ENCODE data around the gene SLC39A13.

SLC39A13 gene

DNA sequence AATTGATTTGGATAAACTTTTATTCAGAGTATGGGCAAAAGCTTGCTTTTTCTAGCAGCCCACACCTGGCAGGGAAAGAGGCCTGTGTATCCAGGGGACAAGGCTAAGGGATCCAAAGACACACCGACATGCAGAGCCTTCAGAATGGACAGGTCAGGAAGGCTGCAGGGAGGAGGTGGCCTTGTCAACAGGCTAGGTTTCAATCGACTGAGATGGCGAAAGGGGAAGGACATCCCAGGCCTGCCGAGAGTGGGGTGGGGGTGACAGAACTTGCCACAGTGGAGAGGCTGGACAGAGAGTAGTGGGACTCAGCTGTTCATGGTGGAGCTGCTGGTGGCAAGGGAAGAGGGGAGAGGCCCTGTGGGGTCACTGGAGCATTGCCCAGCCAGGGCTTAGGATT is 5.3 kb upstream of the SLC39A13 start:
- no peak for DNase-seq (ENCODE audit: low read depth in 3 of 3)

DNA sequence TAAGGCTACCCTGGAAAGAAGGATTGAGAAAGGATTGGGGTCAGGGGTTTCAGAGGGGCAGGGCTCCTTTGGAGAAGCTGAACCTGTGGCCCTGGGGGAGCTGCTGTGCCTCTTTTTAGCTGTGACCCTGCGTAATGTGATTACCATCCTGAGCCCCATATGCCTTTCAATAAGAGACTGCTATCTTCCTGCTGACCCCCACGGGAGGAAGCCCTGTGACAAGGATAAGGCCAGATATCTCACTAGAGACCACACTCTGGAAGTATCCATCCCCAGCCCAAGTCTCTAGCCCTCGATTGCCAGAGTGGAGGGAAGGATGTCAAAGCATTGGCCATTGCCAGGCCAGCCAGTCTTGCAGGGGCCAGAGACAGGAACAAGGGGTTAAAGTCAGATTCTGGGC is 4.8 kb upstream of the SLC39A13 start:
- DNase-seq (ENCODE audit: low read depth in 3 of 3): no peak

DNA sequence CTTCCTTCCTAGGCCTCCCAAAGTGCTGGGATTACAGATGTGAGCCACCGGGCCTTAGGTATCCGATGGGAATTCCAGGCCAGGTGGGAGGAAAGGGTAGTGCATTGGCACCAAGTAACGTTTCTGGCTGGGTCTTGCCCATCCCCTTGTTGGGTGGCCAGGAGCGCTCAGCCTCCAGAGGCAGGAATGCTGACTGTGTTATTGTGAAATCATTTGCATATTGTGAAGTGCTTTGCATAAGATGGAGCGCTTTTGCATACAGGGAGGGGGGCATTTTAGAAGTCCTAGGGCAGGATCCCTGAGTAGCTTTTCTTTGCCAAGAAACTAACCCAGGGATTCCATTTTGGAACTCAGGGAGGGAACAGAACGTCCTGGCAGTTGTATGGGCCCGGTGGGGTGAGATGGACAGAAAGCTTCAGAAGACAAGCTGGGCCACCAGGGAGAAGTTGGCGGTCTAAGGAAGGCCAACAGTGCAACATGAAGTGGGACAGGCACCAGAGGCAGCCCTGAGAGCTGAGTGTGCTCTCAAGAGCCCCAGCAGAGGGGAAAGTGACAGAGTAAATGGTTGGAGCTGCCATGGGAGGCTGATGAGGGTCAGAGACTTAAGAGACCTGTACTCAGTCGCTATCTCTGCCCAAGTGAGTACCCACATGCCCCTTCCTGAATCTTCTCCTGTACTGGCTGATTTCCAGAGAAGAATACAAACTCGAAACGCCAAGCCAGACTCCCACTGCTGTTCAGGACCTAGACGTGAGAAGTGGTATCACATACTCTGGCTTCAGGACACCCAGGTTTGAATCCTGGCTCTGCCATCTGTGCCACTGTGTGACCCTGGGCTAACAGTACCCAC is 1.3 kb upstream of the SLC39A13 start:
- no peak for DNase-seq (ENCODE audit: low read depth in 3 of 3)

DNA sequence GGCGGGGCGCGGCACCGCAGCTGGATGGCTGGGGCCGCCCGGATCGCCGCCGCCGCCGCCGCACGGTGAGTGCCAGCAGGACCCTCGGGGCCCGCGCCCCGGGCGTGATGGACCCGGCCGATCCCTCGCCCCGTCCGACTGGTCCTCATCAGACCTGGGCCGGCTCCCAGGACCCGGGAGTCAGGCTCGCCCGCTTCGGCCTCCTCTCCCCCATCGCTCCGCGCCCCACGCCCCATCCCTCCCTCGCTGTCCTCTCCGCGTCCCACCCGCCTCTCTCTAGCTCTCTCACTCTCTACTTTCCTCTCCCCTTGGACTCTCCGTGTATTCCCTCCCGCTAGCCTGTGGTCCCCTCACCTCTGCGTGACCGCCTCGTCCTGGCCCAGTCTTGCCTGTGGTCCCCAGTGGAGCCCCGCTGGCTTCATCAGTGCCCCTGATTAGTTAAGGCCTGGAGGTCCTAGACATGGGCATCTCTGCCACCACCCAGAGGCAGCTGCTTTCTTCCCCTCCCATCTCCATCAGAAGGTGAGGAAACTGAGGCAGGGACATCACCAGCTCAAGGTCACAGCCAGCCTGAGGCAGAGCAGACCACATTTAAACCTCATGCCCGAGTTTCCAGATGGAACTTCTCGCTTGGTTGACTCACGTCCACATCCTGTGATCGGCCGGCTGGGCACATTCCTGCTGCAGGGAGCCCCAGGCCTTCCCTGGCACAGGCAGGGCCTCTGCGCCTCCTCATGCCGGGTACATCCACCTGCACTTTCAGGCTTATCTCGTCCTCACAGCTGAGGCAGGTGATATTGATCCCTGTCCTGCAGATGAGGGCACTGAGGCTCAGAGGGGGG is 429 bp downstream of the SLC39A13 start:
- DNase-seq (ENCODE audit: low read depth in 3 of 3): no peak

DNA sequence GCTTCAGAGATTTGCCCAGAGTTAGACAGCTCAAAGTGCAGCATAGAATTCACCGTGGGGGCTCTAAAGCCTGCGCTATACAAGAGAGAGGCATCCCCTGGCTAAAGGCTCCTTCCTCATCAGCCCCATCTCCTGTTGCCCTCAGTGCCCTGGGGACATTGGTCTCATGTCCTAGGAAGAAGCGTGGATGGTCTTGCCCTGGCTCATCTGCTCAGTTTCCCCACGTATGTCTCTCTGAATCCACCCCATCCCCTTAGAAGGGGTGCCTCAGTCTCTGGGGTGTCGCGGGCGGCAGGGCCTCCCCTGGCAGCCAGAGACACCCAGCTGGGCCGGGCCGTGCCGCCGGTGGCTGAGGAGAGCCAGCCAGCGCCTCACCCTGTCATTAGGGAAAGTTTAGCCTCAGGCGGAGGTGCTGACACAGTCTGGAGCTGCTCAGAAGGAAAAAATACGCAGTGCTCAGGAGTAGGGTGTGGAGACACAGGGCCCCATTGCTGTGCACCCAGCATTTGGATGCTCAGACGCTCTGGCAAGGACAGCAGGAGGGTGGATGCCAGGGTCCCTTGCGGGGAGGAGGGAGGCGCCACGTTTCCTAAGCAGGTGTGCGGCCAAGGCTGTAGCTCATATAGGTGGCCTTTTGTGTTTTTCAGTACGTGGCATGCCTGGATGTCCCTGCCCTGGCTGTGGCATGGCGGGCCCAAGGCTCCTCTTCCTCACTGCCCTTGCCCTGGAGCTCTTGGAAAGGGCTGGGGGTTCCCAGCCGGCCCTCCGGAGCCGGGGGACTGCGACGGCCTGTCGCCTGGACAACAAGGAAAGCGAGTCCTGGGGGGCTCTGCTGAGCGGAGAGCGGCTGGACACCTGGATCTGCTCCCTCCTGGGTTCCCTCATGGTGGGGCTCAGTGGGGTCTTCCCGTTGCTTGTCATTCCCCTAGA is 1.3 kb downstream of the SLC39A13 start:
- no peak for DNase-seq (ENCODE audit: low read depth in 3 of 3)

DNA sequence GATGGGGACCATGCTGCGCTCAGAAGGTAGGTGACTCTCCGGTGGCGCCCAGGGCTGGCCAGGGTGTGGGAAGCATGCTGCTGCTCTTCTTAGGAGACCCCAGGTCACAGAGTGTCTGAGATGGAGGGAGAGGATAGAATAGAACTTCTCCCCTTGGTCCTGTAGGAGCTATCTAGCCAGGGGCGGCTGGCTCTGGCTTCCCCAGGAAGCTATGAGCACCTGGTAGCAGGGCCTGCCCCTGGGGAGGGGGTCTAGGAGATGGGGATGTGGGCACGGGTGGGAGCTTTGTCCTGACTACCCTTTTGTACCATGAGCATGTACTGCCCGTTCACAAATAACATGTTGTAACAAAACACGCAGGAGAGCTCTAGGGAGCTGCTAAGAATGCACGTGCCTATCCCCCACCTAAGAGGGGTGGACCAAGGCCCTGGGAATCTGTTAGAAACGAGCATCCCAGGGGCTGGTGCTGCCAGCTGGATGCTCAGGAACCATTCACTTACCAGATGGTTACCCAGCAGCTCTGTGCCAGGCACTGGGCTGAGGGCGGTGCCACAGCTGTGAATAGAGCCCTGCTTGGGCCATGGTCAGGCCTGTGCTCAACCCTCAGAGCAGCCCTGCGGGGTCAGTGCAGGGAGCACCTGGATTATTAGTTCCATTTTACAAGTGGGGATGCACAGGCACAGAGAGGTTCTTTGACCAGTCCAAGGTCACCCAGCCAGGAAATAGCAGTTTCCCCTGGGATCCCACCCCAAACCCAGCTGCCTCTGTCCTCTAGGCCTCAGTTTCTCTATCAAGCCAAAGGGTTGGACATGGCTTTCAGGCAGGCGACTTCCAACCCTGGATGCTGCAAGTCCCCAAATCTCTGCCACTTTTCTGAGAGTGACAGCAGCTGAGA is 2.2 kb downstream of the SLC39A13 start:
- DNase-seq (ENCODE audit: low read depth in 3 of 3): no peak

DNA sequence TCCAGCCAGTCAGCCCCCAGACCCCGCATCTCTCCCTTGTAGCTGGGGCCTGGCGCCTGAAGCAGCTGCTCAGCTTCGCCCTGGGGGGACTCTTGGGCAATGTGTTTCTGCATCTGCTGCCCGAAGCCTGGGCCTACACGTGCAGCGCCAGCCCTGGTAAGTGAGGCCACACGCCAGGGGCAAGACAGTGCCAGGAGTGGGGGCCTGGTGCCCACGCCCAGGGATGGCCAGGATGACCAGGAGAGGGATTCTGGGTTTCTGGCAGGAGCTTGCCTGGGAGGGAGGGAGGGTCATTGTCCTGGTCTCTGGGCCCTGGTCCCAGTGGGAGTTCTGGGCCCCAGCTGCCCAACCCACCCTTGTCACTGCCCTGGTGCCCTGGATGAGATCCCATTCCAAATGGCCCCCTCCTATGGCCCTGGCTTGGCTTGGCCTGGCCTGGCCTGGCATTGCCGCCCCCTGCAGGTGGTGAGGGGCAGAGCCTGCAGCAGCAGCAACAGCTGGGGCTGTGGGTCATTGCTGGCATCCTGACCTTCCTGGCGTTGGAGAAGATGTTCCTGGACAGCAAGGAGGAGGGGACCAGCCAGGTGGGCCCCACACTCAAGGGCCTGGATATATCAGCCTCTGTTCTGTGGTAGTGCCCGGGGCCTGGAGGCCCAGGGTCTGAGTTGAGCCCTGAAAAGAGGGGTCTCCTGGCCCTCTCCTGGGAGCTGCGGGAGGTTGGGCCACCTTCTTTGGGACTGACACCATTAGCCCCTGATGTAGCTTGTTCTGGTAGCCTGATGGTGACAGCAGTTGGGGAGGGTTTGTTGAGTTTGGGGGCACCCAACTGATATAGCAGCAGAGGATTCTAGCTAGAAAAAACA is 3.7 kb downstream of the SLC39A13 start:
- DNase-seq (ENCODE audit: low read depth in 3 of 3): peak in 1 of 3 experiments; percentile 26

DNA sequence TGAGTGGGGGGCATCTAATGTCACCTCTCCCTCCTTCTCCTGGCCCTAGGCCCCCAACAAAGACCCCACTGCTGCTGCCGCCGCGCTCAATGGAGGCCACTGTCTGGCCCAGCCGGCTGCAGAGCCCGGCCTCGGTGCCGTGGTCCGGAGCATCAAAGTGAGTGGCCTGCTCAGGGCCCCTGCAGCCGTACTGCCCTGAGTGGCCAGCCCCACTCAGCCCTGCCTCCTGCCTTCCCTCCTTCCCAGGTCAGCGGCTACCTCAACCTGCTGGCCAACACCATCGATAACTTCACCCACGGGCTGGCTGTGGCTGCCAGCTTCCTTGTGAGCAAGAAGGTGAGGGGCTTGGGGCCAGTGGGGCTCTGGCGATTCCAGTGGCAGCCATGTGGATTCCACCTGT is 5.0 kb downstream of the SLC39A13 start:
- no peak for DNase-seq (ENCODE audit: low read depth in 3 of 3)

DNA sequence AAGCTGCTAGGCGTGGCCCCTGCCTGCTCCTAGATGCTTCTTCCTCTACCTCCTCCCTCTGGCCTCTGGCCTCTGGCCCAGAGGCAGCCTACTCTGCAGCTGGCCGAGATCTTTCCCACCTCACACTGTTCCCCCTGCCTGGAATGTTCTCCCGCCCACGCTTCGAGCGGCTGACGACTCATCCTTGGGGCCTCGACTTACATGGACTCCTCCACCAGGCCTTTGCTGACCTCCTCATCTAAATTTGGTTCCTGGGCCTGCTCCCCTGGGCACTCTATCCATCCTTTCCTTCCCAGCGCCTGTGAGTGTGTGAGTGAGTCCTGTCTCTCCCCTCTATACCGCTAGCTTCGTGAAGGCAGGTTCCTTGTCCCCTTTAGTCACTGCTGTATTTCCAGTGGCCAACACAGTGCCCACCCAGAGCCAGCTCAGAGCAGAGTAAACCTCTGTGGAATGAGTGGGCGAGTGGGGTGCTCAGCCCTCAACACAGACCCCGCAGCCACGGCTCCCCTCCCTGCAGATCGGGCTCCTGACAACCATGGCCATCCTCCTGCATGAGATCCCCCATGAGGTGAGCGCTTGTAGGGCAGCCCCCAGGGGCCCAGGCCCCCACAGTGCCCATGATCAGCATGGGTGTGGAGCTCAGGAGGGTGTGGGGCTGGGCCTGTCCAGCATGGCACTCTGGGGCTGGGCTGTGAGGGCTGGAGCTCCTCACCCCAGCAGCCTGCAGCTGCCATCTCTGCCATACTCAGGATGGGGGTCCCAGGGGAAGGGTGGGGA is 5.7 kb downstream of the SLC39A13 start:
- DNase-seq (ENCODE audit: low read depth in 3 of 3): no peak

DNA sequence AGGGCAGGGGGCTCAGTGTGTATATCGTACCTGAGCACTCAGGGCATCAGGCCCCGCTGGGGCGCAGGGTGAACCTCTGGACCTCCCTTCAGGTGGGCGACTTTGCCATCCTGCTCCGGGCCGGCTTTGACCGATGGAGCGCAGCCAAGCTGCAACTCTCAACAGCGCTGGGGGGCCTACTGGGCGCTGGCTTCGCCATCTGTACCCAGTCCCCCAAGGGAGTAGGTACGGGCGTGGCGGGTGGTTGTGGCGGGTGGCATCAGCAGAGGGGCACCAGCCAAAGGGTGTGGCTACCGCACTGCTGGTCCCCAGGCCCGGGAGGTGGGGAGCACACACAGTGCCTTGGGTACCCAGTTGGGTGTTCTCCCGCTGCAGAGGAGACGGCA is 6.3 kb downstream of the SLC39A13 start:
- DNase-seq (ENCODE audit: low read depth in 3 of 3): no peak

DNA sequence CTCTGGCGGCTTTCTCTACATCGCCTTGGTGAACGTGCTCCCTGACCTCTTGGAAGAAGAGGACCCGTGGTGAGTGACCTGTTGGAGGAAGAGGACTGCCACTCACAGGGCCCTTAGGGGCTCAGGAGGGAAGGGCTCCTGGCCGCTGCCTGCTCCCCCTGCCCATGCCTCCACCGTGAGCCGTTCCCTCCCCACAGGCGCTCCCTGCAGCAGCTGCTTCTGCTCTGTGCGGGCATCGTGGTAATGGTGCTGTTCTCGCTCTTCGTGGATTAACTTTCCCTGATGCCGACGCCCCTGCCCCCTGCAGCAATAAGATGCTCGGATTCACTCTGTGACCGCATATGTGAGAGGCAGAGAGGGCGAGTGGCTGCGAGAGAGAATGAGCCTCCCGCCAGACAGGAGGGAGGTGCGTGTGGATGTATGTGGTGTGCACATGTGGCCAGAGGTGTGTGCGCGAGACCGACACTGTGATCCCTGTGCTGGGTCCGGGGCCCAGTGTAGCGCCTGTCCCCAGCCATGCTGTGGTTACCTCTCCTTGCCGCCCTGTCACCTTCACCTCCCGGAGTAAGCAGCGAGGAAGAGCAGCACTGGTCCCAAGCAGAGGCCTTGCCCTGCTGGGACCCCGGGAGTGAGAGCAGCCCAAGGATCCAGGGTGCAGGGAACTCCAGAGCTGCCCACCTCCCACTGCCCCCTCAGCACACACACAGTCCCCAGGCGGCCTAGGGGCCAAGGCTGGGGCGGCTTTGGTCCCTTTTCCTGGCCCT is 6.9 kb downstream of the SLC39A13 start:
- DNase-seq (ENCODE audit: low read depth in 3 of 3): no peak

DNA sequence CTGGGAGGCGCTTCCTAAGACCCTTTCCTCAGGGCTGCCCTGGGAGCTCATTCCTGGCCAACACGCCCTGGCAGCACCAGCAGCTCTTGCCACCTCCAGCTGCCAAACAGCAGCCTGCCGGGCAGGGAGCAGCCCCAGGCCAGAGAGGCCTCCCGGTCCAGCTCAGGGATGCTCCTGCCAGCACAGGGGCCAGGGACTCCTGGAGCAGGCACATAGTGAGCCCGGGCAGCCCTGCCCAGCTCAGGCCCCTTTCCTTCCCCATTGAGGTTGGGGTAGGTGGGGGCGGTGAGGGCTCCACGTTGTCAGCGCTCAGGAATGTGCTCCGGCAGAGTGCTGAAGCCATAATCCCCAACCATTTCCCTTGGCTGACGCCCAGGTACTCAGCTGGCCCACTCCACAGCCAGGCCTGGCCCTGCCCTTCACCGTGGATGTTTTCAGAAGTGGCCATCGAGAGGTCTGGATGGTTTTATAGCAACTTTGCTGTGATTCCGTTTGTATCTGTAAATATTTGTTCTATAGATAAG is 7.6 kb downstream of the SLC39A13 start:
- no peak for DNase-seq (ENCODE audit: low read depth in 3 of 3)

DNA sequence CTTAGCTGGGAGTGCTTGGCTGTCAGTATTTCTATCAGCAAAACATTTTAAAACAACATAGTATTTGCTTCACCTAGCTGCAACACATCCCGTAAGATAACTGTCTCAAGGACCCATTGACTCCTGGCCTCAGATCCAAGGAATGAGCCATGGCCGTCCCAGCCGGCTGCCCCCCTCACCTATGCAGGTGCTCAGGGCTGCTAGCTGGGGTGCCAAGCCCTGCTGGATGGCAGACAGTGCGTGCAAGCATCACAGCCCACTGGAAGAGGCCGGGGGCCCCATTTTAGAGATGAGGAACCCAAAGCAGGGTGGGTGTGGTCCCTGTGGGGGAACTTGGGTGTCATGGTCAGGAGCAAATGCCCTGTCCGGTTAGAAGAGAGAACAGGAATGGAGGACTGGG is 9.3 kb downstream of the SLC39A13 start:
- no peak for DNase-seq (ENCODE audit: low read depth in 3 of 3)

DNA sequence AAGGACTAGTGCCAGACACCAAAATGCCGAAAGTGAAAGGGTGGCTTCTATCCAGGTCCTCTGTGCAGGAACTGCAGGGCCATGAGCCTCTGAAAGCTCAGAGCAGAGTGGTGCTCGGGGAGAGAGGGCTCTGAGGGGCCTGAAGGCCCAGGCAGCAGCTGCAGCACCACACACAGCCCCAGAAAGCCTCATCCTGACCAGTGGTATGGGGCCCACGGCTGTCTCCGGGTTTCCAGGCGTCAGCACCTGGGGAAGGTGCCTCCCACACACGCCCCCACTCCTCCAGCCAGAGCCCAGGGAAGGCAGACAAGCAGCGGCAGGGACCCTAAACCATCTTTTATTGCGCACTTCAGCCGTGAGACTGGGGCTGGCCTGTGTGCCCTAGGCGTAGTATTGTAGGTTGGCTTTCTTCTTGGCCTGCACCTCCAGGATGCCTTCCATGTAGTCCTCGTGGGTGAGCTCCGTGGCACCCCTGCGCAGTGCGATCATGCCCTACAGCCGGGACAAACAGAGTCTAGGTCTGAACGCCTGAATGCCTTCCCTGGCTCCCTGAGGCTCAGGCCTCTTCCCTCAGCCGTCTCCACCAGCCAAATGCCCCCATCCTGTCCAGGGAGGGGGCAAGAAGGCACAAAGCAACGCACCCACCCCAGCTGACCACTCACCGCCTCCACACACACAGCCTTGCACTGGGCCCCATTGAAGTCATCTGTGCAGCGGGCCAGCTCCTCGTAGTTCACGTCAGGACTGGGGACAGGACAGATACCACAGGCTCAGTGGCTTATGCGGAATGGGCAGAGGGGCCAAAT is 10.3 kb downstream of the SLC39A13 start:
- no peak for DNase-seq (ENCODE audit: low read depth in 3 of 3)

DNA sequence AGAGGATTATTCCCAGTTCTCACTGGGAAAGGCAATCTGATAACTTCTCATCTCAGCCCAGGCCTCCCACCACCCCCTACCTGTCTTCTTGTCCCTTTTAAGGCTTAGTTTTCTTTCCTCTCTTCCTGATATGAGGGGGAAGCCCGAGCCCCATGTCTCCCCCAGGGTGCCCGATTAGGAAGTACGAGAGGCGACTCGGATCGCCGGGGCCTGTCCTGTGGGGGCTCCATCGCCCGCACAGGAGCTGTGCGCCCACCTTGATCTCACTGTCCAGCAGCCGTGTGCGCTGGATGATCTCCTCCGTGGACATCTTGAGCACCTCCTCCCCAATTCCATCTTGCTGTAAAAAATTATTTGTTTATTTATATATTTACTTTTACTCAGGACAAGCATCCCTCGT is 17.2 kb downstream of the SLC39A13 start:
- DNase-seq (ENCODE audit: low read depth in 3 of 3): no peak

DNA sequence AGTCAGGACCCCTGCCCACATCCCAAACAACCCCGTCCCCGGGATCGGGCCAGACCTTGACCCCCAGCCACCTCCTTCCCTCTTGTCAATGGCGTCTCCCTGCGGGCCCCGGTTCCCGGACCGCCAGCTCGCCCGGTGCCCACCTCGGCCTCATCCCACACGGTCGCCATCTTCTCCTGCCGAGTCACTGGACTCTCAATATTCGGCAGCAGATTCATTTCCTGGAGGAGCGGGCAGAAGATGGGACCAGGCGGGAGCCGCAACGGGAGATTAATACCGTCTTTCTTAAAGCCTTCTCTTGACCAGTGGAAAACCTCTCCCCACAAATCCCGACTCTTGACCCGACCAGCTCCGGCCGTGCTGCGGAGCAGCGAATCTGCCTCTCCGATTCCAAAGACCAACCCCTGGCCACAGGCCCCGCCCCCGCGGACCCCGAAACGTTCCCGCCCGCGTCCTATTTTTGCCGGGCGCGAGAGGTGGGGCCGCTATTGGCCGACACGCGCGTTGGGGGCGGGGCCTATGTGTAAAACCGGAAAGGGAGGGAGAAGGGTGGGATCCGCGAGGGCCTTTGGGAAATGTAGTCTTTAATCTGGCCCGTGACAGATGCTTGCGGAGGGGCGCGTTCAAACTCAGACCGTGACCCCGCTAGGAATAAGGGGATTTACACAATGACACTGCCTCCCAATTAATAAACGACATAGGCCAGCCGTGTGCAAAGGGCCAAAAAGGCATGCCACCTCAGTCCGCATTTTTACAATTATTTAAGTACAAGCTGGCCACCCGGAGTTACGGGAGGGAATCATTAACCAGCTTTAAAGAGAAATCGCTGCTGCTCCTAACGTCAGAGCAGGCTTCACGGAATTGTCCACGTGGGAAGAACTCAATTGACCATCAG is 17.9 kb downstream of the SLC39A13 start, which contains the start of gene PSMC3:
PSMC3 (minus strand) TSS at position 378 of the 895 bp plus-strand sequence; CDS start at position 218, 160 bp downstream.
- DNase-seq (ENCODE audit: low read depth in 3 of 3): peak; percentile 96 to 98 (median 98)

Measured in stimulated activated CD4-positive, alpha-beta T cell treated with anti-CD3 and anti-CD28 coated beads, TNF-alpha, amount 100 ng/mL, for 4 hours (primary cell).